CD4-positive, alpha-beta T cell (primary cell): ENCODE results near the gene PI4KA. TPM values are rescaled to one million over a fixed set of nuclear protein-coding genes. Genes with fewer than 3 reads are reported as not detected.
"Not testable (repeated sequence)": the region's sequence is repeated elsewhere in the genome, so short reads cannot be mapped to it uniquely, and the experiment has no call there.

Experiments
- ATAC-seq: fragments of 200-7000 bp; cut with Tn5 transposase; one replicate; pipeline ENCODE4 v1.10.0; 2022; ENCODE audit warnings: mild to moderate bottlenecking; ENCODE audit not compliant: poor library complexity
- CTCF ChIA-PET: fragments of 350-600 bp; sonication (Branson Sonifier 250); formaldehyde crosslinking; loops from one replicate; lab custom pipeline; 2021; ENCODE audit warnings: antibody characterized with exemption, inconsistent platforms; lab: Charles Lee
- POLR2A ChIA-PET: fragments of 350-600 bp; sonication (Branson Sonifier 250); formaldehyde crosslinking; loops from one replicate; lab custom pipeline; 2021; ENCODE audit warnings: antibody characterized with exemption, inconsistent platforms; lab: Charles Lee
- DNase-seq, 14 experiments: peaks; one replicate each; pipeline ENCODE4 v3.0.0-alpha.2; 2013 to 2020; ENCODE audit warnings: mixed read lengths in 2 of 14
- H3K27ac ChIP-seq, 2 donors: one replicate each; pipeline versions ENCODE4 v1.5.1 to v1.7.0; 2013; ENCODE audit warnings: low read length in 2 of 2, low read depth in 1 of 2, mild to moderate bottlenecking in 1 of 2
- H3K27me3 ChIP-seq, 2 experiments: 1 replicate in 1 of 2; 2 replicates in 1 of 2; pipeline versions ENCODE4 v1.6.1 to v1.7.0; 2013; ENCODE audit warnings: low read length in 2 of 2, control low read depth in 1 of 2, mild to moderate bottlenecking in 1 of 2, moderate library complexity in 1 of 2; ENCODE audit not compliant: insufficient read depth in 2 of 2, control insufficient read depth in 1 of 2
- H3K36me3 ChIP-seq: one replicate; pipeline ENCODE4 v1.6.1; 2013; ENCODE audit warnings: low read length, control low read depth; ENCODE audit not compliant: insufficient read depth
- H3K4me1 ChIP-seq: one replicate; pipeline ENCODE4 v1.6.1; 2013; ENCODE audit warnings: low read length, control low read depth; ENCODE audit not compliant: insufficient read depth
- H3K4me3 ChIP-seq: one replicate; pipeline ENCODE4 v1.5.1; 2013; ENCODE audit warnings: mild to moderate bottlenecking, low read length, moderate library complexity
- H3K9me3 ChIP-seq, 2 experiments: 1 replicate in 1 of 2; 2 replicates in 1 of 2; pipeline versions ENCODE4 v1.6.1 to v1.7.0; 2013; ENCODE audit warnings: low read length in 2 of 2, mild to moderate bottlenecking in 2 of 2, control low read depth in 1 of 2, moderate library complexity in 1 of 2; ENCODE audit not compliant: control insufficient read depth in 1 of 2, insufficient read depth in 1 of 2
- H3K27ac Mint-ChIP-seq: one replicate; pipeline ENCODE4 v1.8.0; 2020; ENCODE audit warnings: mixed read lengths
- H3K27me3 Mint-ChIP-seq: one replicate; pipeline ENCODE4 v1.8.0; 2021; ENCODE audit warnings: mixed read lengths
- H3K36me3 Mint-ChIP-seq: one replicate; pipeline ENCODE4 v1.8.0; 2021; ENCODE audit warnings: low read depth, mixed read lengths
- H3K4me1 Mint-ChIP-seq: one replicate; pipeline ENCODE4 v1.8.0; 2021; ENCODE audit warnings: low read depth, mixed read lengths
- H3K4me3 Mint-ChIP-seq: one replicate; pipeline ENCODE4 v1.8.0; 2020; ENCODE audit warnings: mild to moderate bottlenecking, mixed read lengths
- H3K9me3 Mint-ChIP-seq: one replicate; pipeline ENCODE4 v1.8.0; 2020; ENCODE audit warnings: mixed read lengths
- CTCF ChIP-seq: fragments of 200-600 bp; IDR thresholded peaks from one replicate; pipeline ENCODE4 v1.8.0; 2022; ENCODE audit warnings: antibody characterized with exemption, mild to moderate bottlenecking
- intact Hi-C, 2 experiments: fragments of 100-400 bp; cut with DNase I in 1 of 2; cut with micrococcal nuclease in 1 of 2; formaldehyde crosslinking; loops; one replicate each; pipeline versions ENCODE4 v1.15.1 to v1.9.0; 2023 to 2025; cut with DNase I, micrococcal nuclease
- total RNA-seq, 174 experiments: library from RNA in 2 of 174; stranded (reverse) in 2 of 174; gene quantifications; one replicate each; pipeline ENCODE4 v1.2.3 and lab custom pipeline; 2021 to 2026

Gene PI4KA
- total RNA-seq, 2 experiments from 2014 or later, result 137 to 146 TPM

- Histone ChIP-seq H3K27me3 (peaks cover 6 to 13% of the 10 kb centered on the region in 2 experiments), H3K9me3 (peaks cover 13 to 15% of the 10 kb centered on the region in 2 experiments)
- H3K4me1 ChIP-seq, H3K36me3 ChIP-seq, CTCF ChIA-PET, H3K27ac ChIP-seq, H3K36me3 Mint-ChIP-seq, intact Hi-C loops, POLR2A ChIA-PET, ATAC-seq, H3K9me3 Mint-ChIP-seq, H3K27ac Mint-ChIP-seq, DNase-seq, H3K4me3 Mint-ChIP-seq, H3K4me3 ChIP-seq, H3K4me1 Mint-ChIP-seq: not testable (repeated sequence)
- peaks cover 26% of the 10 kb centered on the region for H3K27me3 Mint-ChIP-seq
These were observed 191.1 kb downstream of the PI4KA start for GRCh38 chr22:20667548-20667947.

GRCh38 chr22:20666560-20666959 lies 192.1 kb downstream of the PI4KA start:
- Mint-ChIP-seq H3K27ac (no peak overlapping the region), H3K27me3 (peaks cover 22% of the 10 kb centered on the region), H3K36me3 (no peaks in the 10 kb centered on the region), H3K9me3 (peaks cover 9% of the 10 kb centered on the region), H3K4me1 (no peaks in the 10 kb centered on the region), H3K4me3 (no peak overlapping the region)
- H3K4me1 ChIP-seq, result no peaks in the 10 kb centered on the region
- H3K4me3 ChIP-seq, result no peak overlapping the region
- no peak for TF ChIP-seq CTCF
- DNase-seq (no peak), ATAC-seq (no peak)
- intact Hi-C loops, result no loop called here
- H3K27ac ChIP-seq, result no peak overlapping the region
- peaks cover 1 to 10% of the 10 kb centered on the region in 2 experiments for H3K27me3 ChIP-seq
- CTCF ChIA-PET, result no interaction called here
- no peaks in the 10 kb centered on the region for H3K36me3 ChIP-seq
- POLR2A ChIA-PET, result no interaction called here
- H3K9me3 ChIP-seq, result peaks cover 14 to 15% of the 10 kb centered on the region in 2 experiments

GRCh38 chr22:20664594-20664959 lies 194.0 kb downstream of the PI4KA start:
- no peak for TF ChIP-seq CTCF
- Mint-ChIP-seq H3K27me3 (peaks cover 17% of the 10 kb centered on the region), H3K36me3 (no peaks in the 10 kb centered on the region), H3K27ac (no peak overlapping the region), H3K4me1 (no peaks in the 10 kb centered on the region), H3K4me3 (no peak overlapping the region), H3K9me3 (peaks cover 9% of the 10 kb centered on the region)
- intact Hi-C loops, result no loop called here
- Histone ChIP-seq H3K4me1 (no peaks in the 10 kb centered on the region), H3K27ac (no peak overlapping the region), H3K36me3 (no peaks in the 10 kb centered on the region), H3K9me3 (peaks cover 14 to 15% of the 10 kb centered on the region in 2 experiments), H3K4me3 (no peak overlapping the region), H3K27me3 (peaks cover 0 to 7% of the 10 kb centered on the region in 2 experiments)
- ATAC-seq (no peak), DNase-seq (no peak)
- ChIA-PET POLR2A (no interaction called here), CTCF (no interaction called here)

GRCh38 chr22:20663941-20664593 lies 194.5 kb downstream of the PI4KA start:
- Histone ChIP-seq H3K9me3 (peaks cover 14 to 15% of the 10 kb centered on the region in 2 experiments), H3K4me3 (no peak overlapping the region), H3K36me3 (no peaks in the 10 kb centered on the region), H3K27me3 (peaks cover 0 to 7% of the 10 kb centered on the region in 2 experiments), H3K27ac (no peak overlapping the region), H3K4me1 (no peaks in the 10 kb centered on the region)
- ChIA-PET CTCF (no interaction called here), POLR2A (no interaction called here)
- DNase-seq (no peak), ATAC-seq (no peak)
- H3K4me1 Mint-ChIP-seq, result no peaks in the 10 kb centered on the region
- H3K36me3 Mint-ChIP-seq, result no peaks in the 10 kb centered on the region
- intact Hi-C loops, result no loop called here
- no peak for TF ChIP-seq CTCF
- no peak overlapping the region for H3K27ac Mint-ChIP-seq
- peaks cover 17% of the 10 kb centered on the region for H3K27me3 Mint-ChIP-seq
- H3K9me3 Mint-ChIP-seq, result peaks cover 9% of the 10 kb centered on the region
- H3K4me3 Mint-ChIP-seq, result no peak overlapping the region
